Heart right ventricle (tissue), 16 donors: ENCODE results near the gene CEACAM16. TPM values are rescaled to one million over a fixed set of nuclear protein-coding genes. Genes with fewer than 3 reads are reported as not detected.

Source experiments
- ATAC-seq, 8 donors: fragments of 200-7000 bp; cut with Tn5 transposase; one replicate each; pipeline ENCODE4 v1.9.1; 2020; ENCODE audit warnings: mild to moderate bottlenecking in 8 of 8, moderate library complexity in 8 of 8, moderate number of reproducible peaks in 1 of 8
- DNase-seq, 2 donors: peaks; one replicate each; pipeline ENCODE4 v3.0.0-alpha.2; 2020
- H3K27ac ChIP-seq, 10 donors: fragments of 200-600 bp; sonication (generic) in 2 of 10; one replicate each; pipeline versions ENCODE4 v1.5.0 to v1.8.0; 2020 to 2022; ENCODE audit warnings: mild to moderate bottlenecking in 3 of 10
- H3K27me3 ChIP-seq, 7 donors: fragments of 200-600 bp; one replicate each; pipeline ENCODE4 v1.8.0; 2021 to 2022; ENCODE audit warnings: mild to moderate bottlenecking in 2 of 7
- H3K36me3 ChIP-seq, 9 donors: fragments of 200-600 bp; sonication (generic) in 1 of 9; one replicate each; pipeline versions ENCODE4 v1.5.0 to v1.8.0; 2020 to 2022; ENCODE audit warnings: mild to moderate bottlenecking in 2 of 9
- H3K4me1 ChIP-seq, 9 donors: fragments of 200-600 bp; sonication (generic) in 1 of 9; one replicate each; pipeline versions ENCODE4 v1.5.0 to v1.8.0; 2020 to 2022; ENCODE audit warnings: mild to moderate bottlenecking in 4 of 9
- H3K4me3 ChIP-seq, 10 donors: fragments of 200-600 bp; sonication (generic) in 2 of 10; one replicate each; pipeline versions ENCODE4 v1.5.0 to v1.8.0; 2020 to 2022; ENCODE audit warnings: mild to moderate bottlenecking in 7 of 10, moderate library complexity in 2 of 10
- H3K9me3 ChIP-seq, 11 donors: fragments of 200-600 bp in 10 of 11; sonication (generic) in 2 of 11; one replicate each; pipeline versions ENCODE4 v1.5.0 to v1.8.0; 2013 to 2022; ENCODE audit warnings: mild to moderate bottlenecking in 2 of 11, control low read depth in 1 of 11, moderate library complexity in 1 of 11
- CTCF ChIP-seq, 9 donors: fragments of 200-600 bp; sonication (generic) in 2 of 9; IDR thresholded peaks; one replicate each; pipeline versions ENCODE4 v1.5.0 to v1.8.0; 2021 to 2022; ENCODE audit warnings: antibody characterized with exemption in 9 of 9, mild to moderate bottlenecking in 5 of 9, moderate library complexity in 1 of 9
- WGBS, 2 donors: extraction: QIAGEN DNeasy Blood & Tissue Kit; methylation state at CpG; one replicate each; pipeline ENCODE4 v1.1.7; 2013; ENCODE audit warnings: inconsistent platforms in 1 of 2; 5-methylcytosine and 5-hydroxymethylcytosine counted together
- intact Hi-C, 10 donors: fragments of 100-400 bp; cut with DNase I; formaldehyde crosslinking; loops; one replicate each; pipeline versions ENCODE4 v1.11.1 to v1.14.2; 2022
- polyA plus RNA-seq, 2 donors: library from polyadenylated mRNA; stranded (reverse); fragments of 200-250 nt; gene quantifications; one replicate each; pipeline ENCODE4 v1.2.3, GENCODE V29; 2013
- total RNA-seq, 10 donors: library from RNA; stranded (reverse); fragmentation: NEBNext Ultra II Directional in 3 of 10; extraction: Animal tissue kit (Norgen Biotek cat#: 25700) in 3 of 10; gene quantifications; one replicate each; pipeline versions ENCODE4 v1.2.1 to v1.2.4, GENCODE V29; 2021 to 2023
- donor health status: Arrhythmogenic right ventricular cardiomyopathy.
- donor health status: ischemic (EF 13 %, LVEDD 7.1; RV severe dilation, severe dysfunction).
- donor health status: healthy with polysubstance abuse.
- donor health status: DM: no; HTN: yes; CAD: no.
- donor health status: DM: no; HTN: no; CAD: no.
- donor health status: ischemic (EF 25% LVEDD 6.9; RV normal size, moderate dysfunction).
- donor health status: ischemic (EF 25% LVEDD 5.7; RV mildly dilated, moderate dysfunction).
- donor health status: healthy.
- donor health status: DM: yes; HTN: yes; CAD: no.
- donor health status: Ischemic cardiomyopathy.
- donor health status: ischemic (EF 35%, LVEDD 5.7; RV mildly dilated, moderate dysfunction).
- donor health status: nonischemic (EF 11% LVEDD 7.7; RV severe dilation, severe dysfunction).
- donor health status: DM: yes; HTN: yes; CAD: no.
- donor health status: PGD.
- donor health status: ischemic (EF 29% LVEDD 5.4; RV normal size, mild dysfunction).
- donor health status: nonischemic (EF 23%, LVEDD 6.1; RV moderate dilation, normal function).

The CEACAM16 gene
- total and polyA plus RNA-seq, 12 donors = not detected

- intact Hi-C loops = loop anchor here in 1 of 10 donors (5.0 kb wide), 1 partner anchor 72 kb away; no protein-coding TSS in a partner anchor
- Histone ChIP-seq H3K27me3 (no peaks in the 10 kb centered on the region), H3K27ac (peak overlapping the region in 1 of 10 donors; percentile 20), H3K36me3 (no peaks in the 10 kb centered on the region), H3K4me3 (no peak overlapping the region), H3K4me1 (peaks cover 0 to 6% (median 0%) of the 10 kb centered on the region in 9 donors), H3K9me3 (peaks cover 0 to 12% (median 7%) of the 10 kb centered on the region in 11 donors)
- DNase-seq (no peak), ATAC-seq (peak in 2 of 8 donors; percentile 19 to 45)
- WGBS, 2 donors = 71 to 78% methylated on average over 14 of the region's 14 CpGs
- no peak for TF ChIP-seq CTCF (IDR thresholded peaks at IDR 0.05)
Observed at GRCh38 chr19:44710483-44710882, 11.5 kb downstream of the CEACAM16 start.

- H3K27ac ChIP-seq = no peak overlapping the region
- no peaks in the 10 kb centered on the region for H3K36me3 ChIP-seq
- H3K4me1 ChIP-seq = peaks cover 0 to 19% (median 9%) of the 10 kb centered on the region in 9 donors
- ATAC-seq = peak in 1 of 8 donors; percentile 17
- no peak overlapping the region for H3K4me3 ChIP-seq
- no peak for DNase-seq
- TF ChIP-seq CTCF (IDR thresholded peaks at IDR 0.05) = no peak
- H3K27me3 ChIP-seq = no peaks in the 10 kb centered on the region
- 57 to 66% methylated on average over 4 of the region's 4 CpGs for WGBS, 2 donors
- H3K9me3 ChIP-seq = peaks cover 0 to 16% (median 7%) of the 10 kb centered on the region in 11 donors
- intact Hi-C loops = loop anchor here in 1 of 10 donors (5.0 kb wide), 1 partner anchor 69 kb away; no protein-coding TSS in a partner anchor
Observed at GRCh38 chr19:44712864-44713515, 14.0 kb downstream of the CEACAM16 start.

- intact Hi-C loops = loop anchor here in 1 of 10 donors (5.0 kb wide), 1 partner anchor 68 kb away; no protein-coding TSS in a partner anchor
- no peak overlapping the region for H3K4me3 ChIP-seq
- H3K27me3 ChIP-seq = no peaks in the 10 kb centered on the region
- ATAC-seq = no peak
- H3K9me3 ChIP-seq = peaks cover 0 to 16% (median 7%) of the 10 kb centered on the region in 11 donors
- DNase-seq = no peak
- WGBS, 2 donors = 50% methylated on average over 2 of the region's 2 CpGs
- no peak overlapping the region for H3K27ac ChIP-seq
- peaks cover 12 to 35% (median 24%) of the 10 kb centered on the region in 9 donors for H3K4me1 ChIP-seq
- H3K36me3 ChIP-seq = no peaks in the 10 kb centered on the region
- TF ChIP-seq CTCF (IDR thresholded peaks at IDR 0.05) = no peak
Observed at GRCh38 chr19:44714597-44715169, 15.7 kb downstream of the CEACAM16 start.

GRCh38 chr19:44717603-44718002, 18.7 kb downstream of the CEACAM16 start:
- WGBS, 2 donors = 90 to 92% methylated on average over 6 of the region's 6 CpGs
- peaks cover 0 to 16% (median 7%) of the 10 kb centered on the region in 11 donors for H3K9me3 ChIP-seq
- intact Hi-C loops = loop anchor here in 2 of 10 donors (1.0 to 2.0 kb wide), 2 partner anchors 25 to 29 kb away; no protein-coding TSS in a partner anchor
- peaks cover 12 to 48% (median 39%) of the 10 kb centered on the region in 9 donors for H3K4me1 ChIP-seq
- peak overlapping the region in 9 of 10 donors; percentile 80 to 93 (median 85) for H3K27ac ChIP-seq
- TF ChIP-seq CTCF (IDR thresholded peaks at IDR 0.05) = no peak
- peak overlapping the region in 3 of 10 donors; percentile 26 to 44 (median 36) for H3K4me3 ChIP-seq
- H3K36me3 ChIP-seq = no peaks in the 10 kb centered on the region
- H3K27me3 ChIP-seq = no peaks in the 10 kb centered on the region
- ATAC-seq (peak in 1 of 8 donors; percentile 2), DNase-seq (no peak)
